Measurements from ENCODE around the gene POGZ. TPM values are rescaled to one million over a fixed set of nuclear protein-coding genes. Genes with fewer than 3 reads are reported as not detected.

POGZ gene
- total RNA-seq, 4 donors from 2014 or later, result 14.1 to 20.2 (median 15.1) TPM

- no peaks in the 10 kb centered on the region for H3K9me3 ChIP-seq
- in situ Hi-C loops (cut with MboI; ENCODE audit: low sequenced_read_pairs in 4 of 4), result no loop called here
- peak overlapping the region; percentile 40 to 85 (median 67) for H3K27ac ChIP-seq
- H3K27me3 ChIP-seq, result no peaks in the 10 kb centered on the region
- H3K4me3 ChIP-seq, result no peak overlapping the region
- H3K4me1 ChIP-seq, result peaks cover 40 to 51% of the 10 kb centered on the region in 2 donors
- intact Hi-C loops (cut with DNase I; ENCODE audit: low total_unique reads), result no loop called here
- H3K36me3 ChIP-seq, result peaks cover 0 to 39% of the 10 kb centered on the region in 2 donors
- ATAC-seq, result no peak
- TF ChIP-seq POLR2A (IDR thresholded peaks at IDR 0.05) (no peak), CTCF (IDR thresholded peaks at IDR 0.05 in 4 of 5, conservative IDR thresholded peaks at IDR 0.05 in 1 of 5) (no peak)
- no peak for DNase-seq
Measured at GRCh38 chr1:151367658-151368392, 91.5 kb downstream of the POGZ start.

DNA sequence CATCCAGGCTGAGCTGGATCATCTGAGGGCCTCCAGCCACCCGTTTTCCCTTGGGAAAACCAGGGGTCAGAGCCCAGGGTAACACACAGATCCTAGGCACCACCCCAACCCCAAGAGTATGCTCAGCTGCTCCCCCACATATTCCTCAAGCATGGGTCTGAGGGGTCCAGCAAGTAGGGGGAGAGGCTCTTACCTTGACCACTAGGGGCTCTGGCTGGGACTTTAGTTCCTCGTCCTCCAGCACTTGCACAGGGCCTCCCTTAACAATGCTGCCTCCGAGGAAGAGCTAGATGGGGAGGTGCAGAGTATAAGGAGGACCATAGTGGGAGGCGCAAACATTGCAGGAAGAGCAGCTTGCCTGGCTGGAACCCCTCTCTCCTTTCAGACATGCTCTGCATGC is 94.3 kb downstream of the POGZ start:
- Histone ChIP-seq H3K9me3 (no peaks in the 10 kb centered on the region), H3K27me3 (no peaks in the 10 kb centered on the region), H3K27ac (no peak overlapping the region), H3K4me3 (no peak overlapping the region), H3K4me1 (peaks cover 17 to 23% of the 10 kb centered on the region in 2 donors), H3K36me3 (peaks cover 0 to 39% of the 10 kb centered on the region in 2 donors)
- ATAC-seq (no peak), DNase-seq (no peak)
- in situ Hi-C loops (cut with MboI; ENCODE audit: low sequenced_read_pairs in 4 of 4), result no loop called here
- intact Hi-C loops (cut with DNase I; ENCODE audit: low total_unique reads), result no loop called here
- TF ChIP-seq POLR2A (IDR thresholded peaks at IDR 0.05) (no peak), CTCF (IDR thresholded peaks at IDR 0.05 in 4 of 5, conservative IDR thresholded peaks at IDR 0.05 in 1 of 5) (no peak)

DNA sequence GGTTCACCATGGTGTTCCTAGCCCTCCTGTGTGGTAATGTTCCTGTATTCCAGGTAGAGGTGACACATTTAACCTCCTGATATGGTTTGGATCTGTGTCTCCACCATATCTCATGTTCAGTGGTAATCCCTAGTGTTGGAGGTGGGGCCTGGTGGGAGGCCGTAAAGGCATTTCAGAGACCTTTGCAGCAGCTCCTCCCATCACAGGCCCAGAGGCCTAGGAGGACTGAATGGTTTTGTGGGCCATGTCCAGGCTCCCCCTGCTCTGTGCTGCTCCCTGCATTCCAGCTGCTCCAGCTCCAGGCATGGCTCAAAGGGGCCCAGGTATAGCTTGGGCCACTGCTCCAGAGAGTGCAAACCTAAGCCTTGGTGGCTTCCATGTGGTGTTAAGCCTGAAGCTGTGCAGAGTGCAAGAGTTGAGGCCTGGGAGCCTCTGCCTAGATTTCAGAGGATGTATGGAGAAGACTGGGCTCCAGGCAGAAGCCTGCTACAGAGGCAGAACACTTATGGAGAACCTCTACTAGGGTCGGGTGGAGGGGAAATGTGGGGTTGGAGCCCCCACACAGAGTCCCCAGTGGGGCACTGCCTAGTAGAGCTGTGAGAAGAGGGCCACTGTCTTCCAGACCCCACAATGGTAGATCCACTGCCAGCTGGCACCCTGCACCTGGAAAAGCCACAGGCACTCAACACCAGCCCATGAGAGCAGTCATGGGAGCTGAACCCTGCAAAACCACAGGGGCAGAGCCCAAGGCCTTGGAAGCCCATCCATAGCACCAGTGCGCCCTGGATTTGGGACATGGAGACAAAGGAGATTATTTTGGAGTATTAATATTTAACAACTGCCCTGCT is 96.8 kb downstream of the POGZ start:
- DNase-seq (no peak), ATAC-seq (no peak)
- in situ Hi-C loops (cut with MboI; ENCODE audit: low sequenced_read_pairs in 4 of 4) (no loop called here), intact Hi-C loops (cut with DNase I; ENCODE audit: low total_unique reads) (no loop called here)
- no peaks in the 10 kb centered on the region for H3K27me3 ChIP-seq
- peaks cover 2% of the 10 kb centered on the region in 2 donors for H3K4me1 ChIP-seq
- H3K27ac ChIP-seq, result no peak overlapping the region
- no peak overlapping the region for H3K4me3 ChIP-seq
- no peak for TF ChIP-seq CTCF (IDR thresholded peaks at IDR 0.05 in 4 of 5, conservative IDR thresholded peaks at IDR 0.05 in 1 of 5)
- TF ChIP-seq POLR2A (IDR thresholded peaks at IDR 0.05), result no peak
- peaks cover 0 to 35% of the 10 kb centered on the region in 2 donors for H3K36me3 ChIP-seq
- no peaks in the 10 kb centered on the region for H3K9me3 ChIP-seq

- in situ Hi-C loops (cut with MboI; ENCODE audit: low sequenced_read_pairs in 4 of 4), result no loop called here
- Histone ChIP-seq H3K4me1 (no peaks in the 10 kb centered on the region), H3K27me3 (no peaks in the 10 kb centered on the region), H3K27ac (no peak overlapping the region), H3K9me3 (no peaks in the 10 kb centered on the region), H3K4me3 (no peak overlapping the region), H3K36me3 (peaks cover 0 to 35% of the 10 kb centered on the region in 2 donors)
- DNase-seq (no peak), ATAC-seq (no peak)
- intact Hi-C loops (cut with DNase I; ENCODE audit: low total_unique reads), result no loop called here
- no peak for TF ChIP-seq CTCF (IDR thresholded peaks at IDR 0.05 in 4 of 5, conservative IDR thresholded peaks at IDR 0.05 in 1 of 5)
- TF ChIP-seq POLR2A (IDR thresholded peaks at IDR 0.05), result no peak
Measured at GRCh38 chr1:151361883-151362282, 97.4 kb downstream of the POGZ start.

Data from gastrocnemius medialis (tissue), 4 donors.